VCaP (cell line): ENCODE results near the gene WFS1.
A peak's percentile ranks its signal among the peaks of the same experiment; 100 is the strongest.

Experiments used
- H3K27ac ChIP-seq: fragments of 450-650 bp; 2 replicates; pipeline ENCODE4 v1.5.1; 2017
- TF ChIP-seq, protein P1 (sequence below): fragments of 450-650 bp; conservative IDR thresholded peaks from 2 replicates; pipeline ENCODE4 v1.5.1; 2017; ENCODE audit warnings: mild to moderate bottlenecking, moderate library complexity

The WFS1 gene

DNA sequence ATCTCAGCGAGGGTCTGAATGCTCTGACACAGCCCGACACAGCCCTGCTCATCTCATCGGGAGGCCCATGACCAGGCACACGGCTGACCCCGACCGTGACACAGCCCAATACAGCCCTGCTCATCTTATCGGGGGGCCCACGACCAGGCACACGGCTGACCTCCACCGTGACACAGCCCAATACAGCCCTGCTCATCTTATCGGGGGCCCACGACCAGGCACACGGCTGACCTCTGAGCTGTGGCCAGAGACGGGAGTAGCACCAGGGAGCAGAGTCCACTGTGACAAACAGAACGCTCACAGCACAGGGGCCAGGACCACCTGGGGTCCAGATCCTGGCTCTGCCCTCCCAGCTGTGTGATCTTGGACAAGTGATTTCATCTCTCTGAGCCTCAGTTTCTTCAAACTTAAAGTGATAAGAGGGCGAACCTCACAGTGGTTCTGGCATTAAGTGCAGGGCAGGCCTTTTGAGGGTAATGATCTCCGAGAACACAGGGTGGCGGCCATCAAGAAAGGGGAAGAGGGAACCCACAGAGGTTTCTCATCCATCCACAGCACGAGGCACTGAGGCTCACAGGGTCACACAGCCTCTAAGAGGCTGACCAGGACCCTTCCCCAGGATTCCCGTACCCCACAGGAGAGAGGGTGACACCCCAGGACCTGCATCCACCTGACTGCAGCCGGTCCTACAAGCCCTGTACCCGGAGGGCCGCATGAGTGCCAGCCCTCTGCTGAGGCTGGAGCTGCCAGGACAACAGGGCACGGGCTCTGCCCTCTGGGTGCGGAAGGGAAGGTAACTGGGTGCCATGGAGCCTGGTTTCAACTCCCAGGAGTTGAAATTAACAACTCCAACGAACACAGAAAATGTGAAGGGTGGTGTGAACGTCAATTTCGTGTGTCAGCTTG is 60.1 kb downstream of the WFS1 start:
- no peak overlapping the region for H3K27ac ChIP-seq
- TF ChIP-seq, protein P1, sequence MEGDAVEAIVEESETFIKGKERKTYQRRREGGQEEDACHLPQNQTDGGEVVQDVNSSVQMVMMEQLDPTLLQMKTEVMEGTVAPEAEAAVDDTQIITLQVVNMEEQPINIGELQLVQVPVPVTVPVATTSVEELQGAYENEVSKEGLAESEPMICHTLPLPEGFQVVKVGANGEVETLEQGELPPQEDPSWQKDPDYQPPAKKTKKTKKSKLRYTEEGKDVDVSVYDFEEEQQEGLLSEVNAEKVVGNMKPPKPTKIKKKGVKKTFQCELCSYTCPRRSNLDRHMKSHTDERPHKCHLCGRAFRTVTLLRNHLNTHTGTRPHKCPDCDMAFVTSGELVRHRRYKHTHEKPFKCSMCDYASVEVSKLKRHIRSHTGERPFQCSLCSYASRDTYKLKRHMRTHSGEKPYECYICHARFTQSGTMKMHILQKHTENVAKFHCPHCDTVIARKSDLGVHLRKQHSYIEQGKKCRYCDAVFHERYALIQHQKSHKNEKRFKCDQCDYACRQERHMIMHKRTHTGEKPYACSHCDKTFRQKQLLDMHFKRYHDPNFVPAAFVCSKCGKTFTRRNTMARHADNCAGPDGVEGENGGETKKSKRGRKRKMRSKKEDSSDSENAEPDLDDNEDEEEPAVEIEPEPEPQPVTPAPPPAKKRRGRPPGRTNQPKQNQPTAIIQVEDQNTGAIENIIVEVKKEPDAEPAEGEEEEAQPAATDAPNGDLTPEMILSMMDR: no peak

DNA sequence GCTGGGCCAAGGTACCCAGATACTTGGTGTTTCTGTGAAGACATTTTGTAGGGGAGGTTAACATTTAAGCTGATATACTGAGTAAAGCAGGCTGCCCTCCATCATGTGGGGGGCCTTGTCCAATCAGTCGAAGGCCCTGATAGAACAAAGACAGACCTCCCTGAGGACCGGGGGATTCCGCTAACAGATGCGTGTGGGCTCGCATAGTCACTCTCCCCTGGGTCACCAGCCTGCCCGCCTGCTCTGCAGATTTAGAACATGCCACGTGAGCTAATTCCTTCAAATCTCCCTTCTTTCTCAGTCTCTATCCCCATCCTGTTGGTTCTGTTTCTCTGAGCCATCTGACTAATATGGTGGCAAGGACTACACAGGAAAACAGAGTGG is 60.7 kb downstream of the WFS1 start:
- TF ChIP-seq, protein P1: no peak
- H3K27ac ChIP-seq: no peak overlapping the region

DNA sequence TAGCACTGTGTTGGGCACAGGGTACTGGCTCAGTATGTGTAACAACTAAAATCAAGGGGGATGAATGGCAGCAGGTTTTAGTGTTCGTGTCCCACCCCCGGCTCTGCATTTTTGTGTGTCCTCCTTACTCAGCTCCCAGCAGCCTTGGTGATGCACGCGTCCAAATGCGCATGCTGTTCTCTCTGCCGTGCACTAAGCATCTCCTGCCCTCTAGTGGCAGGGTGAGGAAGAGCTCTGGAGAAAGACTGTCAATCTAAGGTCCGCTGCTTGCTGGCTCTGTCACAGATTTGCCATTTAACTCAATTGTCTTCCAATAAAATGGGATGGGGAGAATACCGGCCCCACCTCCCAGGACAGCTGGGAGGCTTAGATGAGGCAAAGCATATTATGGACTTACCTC is 61.4 kb downstream of the WFS1 start:
- TF ChIP-seq, protein P1: peak; percentile 75
- H3K27ac ChIP-seq: no peak overlapping the region

DNA sequence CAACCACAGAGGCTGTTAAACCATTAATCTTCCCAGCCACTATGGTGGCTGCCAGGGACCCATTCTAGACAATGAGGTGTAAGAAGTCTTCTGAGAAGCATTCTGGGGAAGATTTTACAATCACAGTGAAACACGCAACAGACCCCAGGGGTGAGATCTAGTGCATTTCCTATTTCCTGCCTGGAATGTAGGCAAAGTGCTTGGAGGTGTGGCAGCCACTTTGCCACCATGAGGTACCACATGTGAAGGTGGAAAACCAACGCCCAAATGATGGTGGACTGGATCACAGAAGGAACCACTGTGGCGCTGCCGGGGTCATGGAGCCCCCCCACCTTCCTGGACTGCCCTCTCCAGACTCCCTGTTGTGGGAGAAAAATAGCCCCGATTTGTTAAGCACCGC is 61.8 kb downstream of the WFS1 start:
- TF ChIP-seq, protein P1: no peak
- H3K27ac ChIP-seq: no peak overlapping the region

DNA sequence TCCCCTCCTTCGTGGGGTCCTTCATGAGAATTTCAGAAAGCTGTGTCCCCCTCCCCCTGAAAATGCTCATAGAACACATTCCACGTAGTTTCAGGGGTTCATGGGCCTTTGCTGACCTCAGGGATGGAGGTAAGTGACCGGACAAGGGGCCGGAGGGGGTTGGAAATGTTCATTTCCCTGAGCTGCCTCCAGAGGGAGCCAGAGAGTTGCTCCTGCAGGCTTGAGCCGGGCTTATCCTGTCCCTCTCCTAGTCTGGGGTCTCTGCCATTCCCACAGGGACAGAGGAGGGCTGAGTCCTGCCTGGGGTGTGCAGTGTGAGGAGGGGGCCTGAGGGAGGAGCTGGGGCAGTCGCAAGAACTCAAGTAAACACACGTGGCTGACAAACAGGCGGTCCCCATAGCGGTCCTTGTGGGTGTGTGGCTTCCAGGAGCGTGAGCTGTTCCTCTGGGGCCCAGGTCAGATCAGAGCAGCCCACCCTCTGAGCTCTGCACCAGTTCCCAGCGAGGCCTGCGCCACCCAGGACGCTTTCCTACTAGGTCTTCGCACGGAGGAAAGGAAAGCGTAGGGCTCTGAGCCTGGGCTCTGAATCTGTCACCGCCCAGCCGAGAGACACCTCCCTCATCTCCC is 62.5 kb downstream of the WFS1 start:
- H3K27ac ChIP-seq: no peak overlapping the region
- TF ChIP-seq, protein P1: peak; percentile 91

DNA sequence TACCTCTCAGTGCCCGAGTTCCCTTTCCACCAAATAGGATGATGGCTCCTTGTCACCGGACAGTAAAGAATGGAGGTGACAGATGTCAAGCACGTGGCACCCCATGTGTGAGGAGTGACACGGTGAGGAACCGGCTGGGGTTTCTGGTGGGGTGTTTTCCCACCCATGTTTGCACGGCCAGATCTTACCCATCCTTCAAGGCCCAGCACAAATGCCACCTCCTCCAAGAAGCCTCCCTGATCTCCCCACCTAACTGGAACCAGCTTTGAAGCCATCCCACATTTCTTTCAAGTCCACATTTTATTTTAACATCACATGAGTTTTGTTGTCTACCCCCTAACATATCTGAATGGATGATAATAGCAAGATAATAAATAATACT is 63.0 kb downstream of the WFS1 start:
- TF ChIP-seq, protein P1: no peak
- H3K27ac ChIP-seq: no peak overlapping the region

DNA sequence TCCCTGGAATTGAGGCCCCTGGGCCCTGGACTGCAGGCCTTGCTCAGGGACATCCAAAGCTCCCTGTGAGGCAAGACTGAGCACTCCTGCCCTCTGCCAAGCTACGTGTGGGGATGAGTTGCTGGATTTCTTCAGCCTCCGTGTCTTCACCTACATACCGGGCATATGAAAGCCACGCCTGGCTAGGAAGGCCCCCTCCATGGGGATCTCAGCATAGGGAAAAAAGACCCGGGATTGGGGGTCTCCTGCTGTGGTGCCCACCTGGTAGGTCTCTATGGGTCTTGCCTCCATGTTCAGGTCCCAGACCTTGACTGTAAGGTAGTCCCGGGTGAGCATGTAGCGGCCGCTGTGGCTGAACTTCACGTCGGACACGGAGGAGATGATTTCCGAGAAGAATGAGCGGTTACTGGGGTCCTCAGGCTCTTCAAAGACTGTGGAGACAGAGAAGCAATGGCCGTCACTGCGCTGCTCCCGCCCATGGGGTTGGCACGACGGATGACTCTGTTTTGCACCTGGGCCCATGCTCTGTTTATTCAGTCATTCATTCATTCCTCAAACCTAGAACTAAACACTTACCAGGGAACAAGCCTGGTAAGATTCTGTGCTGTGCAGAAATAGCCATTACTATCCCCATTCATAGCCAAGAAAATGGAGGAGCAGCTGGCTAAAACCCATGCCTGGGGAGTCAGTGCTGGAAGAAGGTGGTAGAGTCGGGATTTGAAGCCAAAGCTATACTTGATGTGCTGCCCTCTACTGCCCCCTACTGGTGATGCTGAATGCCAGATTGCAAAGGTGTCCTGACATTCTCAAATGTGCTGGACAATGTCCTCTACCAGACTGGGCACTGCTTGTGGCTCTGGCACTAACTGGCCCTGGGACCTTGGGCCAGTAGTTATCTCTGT is 63.9 kb downstream of the WFS1 start:
- TF ChIP-seq, protein P1: peak; percentile 54
- H3K27ac ChIP-seq: no peak overlapping the region
